AG09319 (cell line): Measurements from ENCODE around the gene VSNL1.

Experiments
- DNase-seq: peaks from one replicate; pipeline ENCODE4 v3.0.0-alpha.2; 2010; ENCODE audit warnings: low read depth; ENCODE audit errors: extremely low read depth
- TF ChIP-seq, protein P1 (sequence below): IDR thresholded peaks from 2 replicates; pipeline ENCODE4 v1.5.1; 2011; ENCODE audit warnings: low read depth, mild to moderate bottlenecking, inconsistent platforms, low read length, moderate library complexity

Gene VSNL1

DNA sequence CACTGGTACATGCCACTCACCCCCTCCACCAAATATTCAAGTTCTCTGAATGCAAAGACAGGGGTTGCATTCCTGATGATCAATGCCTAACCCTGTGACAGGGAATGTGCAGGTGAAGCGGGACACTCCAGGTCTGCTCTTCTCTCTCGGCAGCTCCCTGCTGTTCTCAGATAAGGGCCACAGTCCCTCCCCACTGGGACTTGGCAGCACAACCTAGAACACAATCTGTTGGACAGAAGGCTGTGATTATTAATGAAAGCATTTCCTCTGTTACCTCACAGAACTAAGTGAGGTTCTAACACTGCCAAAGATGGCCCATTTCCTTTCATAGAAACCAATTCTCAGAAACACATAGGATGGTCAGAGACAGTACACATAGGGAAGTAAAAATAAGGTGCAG lies 42.7 kb downstream of the VSNL1 start:
- no peak for DNase-seq
- TF ChIP-seq, protein P1, sequence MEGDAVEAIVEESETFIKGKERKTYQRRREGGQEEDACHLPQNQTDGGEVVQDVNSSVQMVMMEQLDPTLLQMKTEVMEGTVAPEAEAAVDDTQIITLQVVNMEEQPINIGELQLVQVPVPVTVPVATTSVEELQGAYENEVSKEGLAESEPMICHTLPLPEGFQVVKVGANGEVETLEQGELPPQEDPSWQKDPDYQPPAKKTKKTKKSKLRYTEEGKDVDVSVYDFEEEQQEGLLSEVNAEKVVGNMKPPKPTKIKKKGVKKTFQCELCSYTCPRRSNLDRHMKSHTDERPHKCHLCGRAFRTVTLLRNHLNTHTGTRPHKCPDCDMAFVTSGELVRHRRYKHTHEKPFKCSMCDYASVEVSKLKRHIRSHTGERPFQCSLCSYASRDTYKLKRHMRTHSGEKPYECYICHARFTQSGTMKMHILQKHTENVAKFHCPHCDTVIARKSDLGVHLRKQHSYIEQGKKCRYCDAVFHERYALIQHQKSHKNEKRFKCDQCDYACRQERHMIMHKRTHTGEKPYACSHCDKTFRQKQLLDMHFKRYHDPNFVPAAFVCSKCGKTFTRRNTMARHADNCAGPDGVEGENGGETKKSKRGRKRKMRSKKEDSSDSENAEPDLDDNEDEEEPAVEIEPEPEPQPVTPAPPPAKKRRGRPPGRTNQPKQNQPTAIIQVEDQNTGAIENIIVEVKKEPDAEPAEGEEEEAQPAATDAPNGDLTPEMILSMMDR, result no peak

DNA sequence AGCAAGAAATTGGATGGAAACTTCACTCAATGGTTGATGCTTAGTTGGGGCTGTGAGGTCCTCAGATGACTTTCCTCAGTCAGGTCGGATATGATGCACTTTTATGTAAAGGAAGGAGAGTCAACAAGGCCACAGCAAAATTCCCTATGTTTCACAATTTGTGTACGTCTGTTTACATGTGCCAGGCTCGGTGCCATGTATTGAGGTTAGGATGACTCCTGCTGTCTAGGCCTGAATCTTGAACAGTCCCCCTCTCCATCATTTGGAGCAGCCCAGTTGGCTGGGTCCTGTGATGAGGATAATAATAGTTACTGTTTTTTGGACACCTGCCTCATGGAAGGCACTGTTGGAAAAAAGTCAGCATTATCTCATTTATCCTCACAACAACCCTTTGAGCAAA lies 43.1 kb downstream of the VSNL1 start:
- DNase-seq, result no peak
- TF ChIP-seq, protein P1, result no peak

DNA sequence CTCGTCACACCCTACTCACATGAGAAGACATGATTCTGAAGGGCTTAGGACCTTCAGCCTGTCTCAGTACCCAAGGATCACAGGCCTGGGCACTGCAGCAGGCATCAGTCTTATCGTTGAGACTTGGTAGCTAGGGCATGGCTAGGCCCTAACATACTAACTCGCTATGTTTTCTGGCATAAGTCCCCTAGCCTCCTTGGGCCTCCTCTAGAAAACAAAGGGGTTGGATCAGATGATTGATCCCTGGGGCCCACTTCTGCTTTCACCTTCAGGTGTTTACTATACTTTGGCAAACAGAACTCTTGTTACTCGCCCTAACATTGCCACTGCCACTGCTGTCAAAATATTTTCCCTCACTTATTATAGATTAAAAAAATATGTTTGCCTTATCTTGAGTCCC lies 44.2 kb downstream of the VSNL1 start:
- TF ChIP-seq, protein P1, result no peak
- no peak for DNase-seq

DNA sequence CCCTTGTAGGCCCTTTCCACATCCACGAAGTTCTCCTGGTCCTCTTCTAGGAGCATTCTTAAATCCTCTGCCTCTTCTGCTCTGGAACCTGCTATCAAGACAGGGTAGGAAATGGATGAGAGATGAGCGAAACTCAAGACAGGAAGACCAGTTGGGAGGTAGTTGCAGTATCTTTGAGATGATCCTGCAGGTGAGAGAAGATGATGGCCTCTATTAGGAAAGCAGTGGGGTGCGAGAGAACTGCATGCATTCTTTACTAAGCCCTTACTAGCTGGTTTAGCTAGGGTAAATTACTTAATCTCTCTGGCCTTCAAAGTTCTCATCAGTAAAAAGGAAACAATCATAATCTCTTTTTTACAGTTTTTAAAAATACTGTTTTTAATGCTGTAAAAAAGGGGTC lies 47.0 kb downstream of the VSNL1 start:
- TF ChIP-seq, protein P1, result no peak
- DNase-seq, result no peak

DNA sequence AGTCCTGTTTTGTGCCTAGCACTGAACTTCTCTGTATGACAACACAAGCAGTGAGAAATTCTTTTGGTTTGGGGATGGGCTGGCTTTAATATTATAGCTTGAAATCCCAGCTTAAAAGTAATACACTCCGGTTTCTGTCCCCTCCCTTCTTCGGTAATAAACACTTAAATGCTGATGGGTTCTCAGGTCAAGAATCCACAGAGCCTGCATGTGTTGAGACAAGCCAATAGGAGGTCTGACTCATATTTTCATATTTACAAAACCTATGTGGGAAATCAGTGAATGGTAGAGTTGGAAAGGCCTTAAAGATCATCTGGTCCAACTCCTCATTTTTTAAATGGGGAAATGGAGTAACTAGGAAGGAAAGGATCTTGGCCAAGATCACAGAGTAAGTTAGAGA lies 47.5 kb downstream of the VSNL1 start:
- DNase-seq, result no peak
- TF ChIP-seq, protein P1, result no peak

DNA sequence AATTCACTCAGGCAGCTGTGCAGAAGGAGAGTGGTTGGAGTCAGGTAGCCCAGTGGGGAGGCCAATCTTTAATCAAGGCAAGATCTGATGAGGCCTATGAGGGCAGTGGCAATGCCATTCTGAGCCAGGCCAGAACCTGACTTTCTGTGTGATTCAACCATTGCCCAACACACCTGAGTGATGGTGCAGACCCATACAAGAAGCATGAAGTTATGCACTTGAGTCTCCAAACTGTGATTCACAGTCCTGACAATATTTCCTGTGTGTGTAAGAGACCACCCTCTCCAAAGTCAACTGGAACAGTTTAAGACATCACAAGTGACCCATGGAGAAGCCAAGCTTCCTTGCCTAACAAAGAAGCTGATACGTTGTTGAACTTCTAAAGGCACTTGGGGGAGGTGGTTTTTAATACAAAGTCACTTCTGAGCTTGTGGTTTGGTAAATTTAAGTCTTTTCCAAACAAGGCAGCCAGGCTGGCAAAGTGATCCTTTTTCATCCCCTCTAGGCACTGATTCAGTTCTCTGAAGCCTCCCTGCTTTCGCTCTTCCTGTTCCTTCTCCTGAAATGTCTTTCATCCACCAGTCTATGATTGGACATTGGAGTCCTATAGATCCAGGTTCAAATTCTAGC lies 49.0 kb downstream of the VSNL1 start:
- TF ChIP-seq, protein P1, result no peak
- DNase-seq, result no peak

DNA sequence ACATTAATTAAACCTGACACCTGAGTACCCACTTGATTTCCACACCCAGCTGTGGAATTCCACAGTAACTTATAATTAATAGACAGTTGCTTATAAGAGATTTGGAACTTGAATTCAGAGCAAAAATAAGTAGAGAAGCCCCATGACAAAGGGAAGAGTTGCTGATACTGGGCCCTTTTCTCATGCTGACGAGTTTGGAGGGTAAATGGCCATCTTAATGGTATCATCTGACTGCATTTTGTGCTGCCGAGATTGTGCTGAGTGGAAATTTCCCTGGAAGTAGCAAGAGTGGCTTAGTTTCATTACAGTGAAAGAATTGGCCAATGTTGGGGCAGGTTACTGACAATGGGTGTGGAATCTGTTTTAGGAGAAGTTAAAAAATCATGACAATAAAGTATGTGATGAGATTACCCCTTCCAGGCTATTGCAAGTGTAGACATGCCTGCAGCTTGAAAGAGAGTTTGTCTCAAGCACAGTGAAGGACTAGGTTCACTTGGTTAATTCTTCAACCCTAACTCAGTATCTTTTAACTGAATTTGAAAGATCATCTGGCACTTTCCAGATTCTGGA lies 49.9 kb downstream of the VSNL1 start:
- no peak for DNase-seq
- TF ChIP-seq, protein P1, result no peak
